ENCODE measurements around the gene GLDN. TPM values are rescaled to one million over a fixed set of nuclear protein-coding genes. Genes with fewer than 3 reads are reported as not detected.

Gene GLDN
- polyA plus RNA-seq, 1 of the 3 experiments (the other 2 are of a cell fraction): not detected

GRCh38 chr15:51369451-51369761 lies 28.0 kb downstream of the GLDN start:
- Histone ChIP-seq H3F3A (replicated peaks; ENCODE audit: insufficient read depth) (no peaks in the 10 kb centered on the region), H3K79me2 (ENCODE audit: insufficient read depth) (no peaks in the 10 kb centered on the region), H3K4me2 (no peak overlapping the region), H2AFZ (ENCODE audit: low read depth) (no peak overlapping the region), H3K4me1 (ENCODE audit: control insufficient read depth in 1 of 2, insufficient read depth in 2 of 2, low read depth in 1 of 2, low read length in 1 of 2) (peaks cover 0 to 16% of the 10 kb centered on the region in 2 experiments; a peak in 2 of 4 replicates), H3K9me2 (no peaks in the 10 kb centered on the region), H4K20me1 (ENCODE audit: insufficient read depth) (no peaks in the 10 kb centered on the region), H3K36me3 (replicated peaks in 1 of 2; ENCODE audit: control insufficient read depth in 1 of 2, insufficient read depth in 2 of 2, low read length in 1 of 2) (no peaks in the 10 kb centered on the region), H3K27me3 (ENCODE audit: insufficient read depth) (no peaks in the 10 kb centered on the region; the same call in 1 of the 2 replicates), H3K9me3 (no peaks in the 10 kb centered on the region), H3K9ac (no peak overlapping the region), H3K27ac (ENCODE audit: low read depth in 2 of 2, low read length in 1 of 2) (no peak overlapping the region), H3K4me3 (ENCODE audit: low read depth in 2 of 2, low read length in 1 of 2) (no peak overlapping the region)
- 35% methylated on average over 1 of the region's 1 CpG for WGBS (ENCODE audit: low lambda C conversion rate)
- TF ChIP-seq SMC3 (IDR thresholded peaks at IDR 0.05; ENCODE audit: low read depth, low read length) (no peak), YY1 (IDR thresholded peaks at IDR 0.05; ENCODE audit: low read depth) (no peak), NFIC (IDR thresholded peaks at IDR 0.05; ENCODE audit: borderline replicate concordance) (no peak), TCF12 (IDR thresholded peaks at IDR 0.05) (no peak), GABPA (IDR thresholded peaks at IDR 0.05; ENCODE audit: low read depth) (no peak), SIN3A (IDR thresholded peaks at IDR 0.05; ENCODE audit: borderline replicate concordance, low read depth, low read length) (no peak), EZH2phosphoT487 (IDR thresholded peaks at IDR 0.05; ENCODE audit: borderline replicate concordance, low read depth) (no peak), TEAD4 (IDR thresholded peaks at IDR 0.05; ENCODE audit: borderline replicate concordance, insufficient read depth) (no peak)
- TF ChIP-seq, protein P1, sequence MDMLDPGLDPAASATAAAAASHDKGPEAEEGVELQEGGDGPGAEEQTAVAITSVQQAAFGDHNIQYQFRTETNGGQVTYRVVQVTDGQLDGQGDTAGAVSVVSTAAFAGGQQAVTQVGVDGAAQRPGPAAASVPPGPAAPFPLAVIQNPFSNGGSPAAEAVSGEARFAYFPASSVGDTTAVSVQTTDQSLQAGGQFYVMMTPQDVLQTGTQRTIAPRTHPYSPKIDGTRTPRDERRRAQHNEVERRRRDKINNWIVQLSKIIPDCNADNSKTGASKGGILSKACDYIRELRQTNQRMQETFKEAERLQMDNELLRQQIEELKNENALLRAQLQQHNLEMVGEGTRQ (IDR thresholded peaks at IDR 0.05; ENCODE audit: borderline replicate concordance, low read depth, low read length): no peak
- TF ChIP-seq, protein P2, sequence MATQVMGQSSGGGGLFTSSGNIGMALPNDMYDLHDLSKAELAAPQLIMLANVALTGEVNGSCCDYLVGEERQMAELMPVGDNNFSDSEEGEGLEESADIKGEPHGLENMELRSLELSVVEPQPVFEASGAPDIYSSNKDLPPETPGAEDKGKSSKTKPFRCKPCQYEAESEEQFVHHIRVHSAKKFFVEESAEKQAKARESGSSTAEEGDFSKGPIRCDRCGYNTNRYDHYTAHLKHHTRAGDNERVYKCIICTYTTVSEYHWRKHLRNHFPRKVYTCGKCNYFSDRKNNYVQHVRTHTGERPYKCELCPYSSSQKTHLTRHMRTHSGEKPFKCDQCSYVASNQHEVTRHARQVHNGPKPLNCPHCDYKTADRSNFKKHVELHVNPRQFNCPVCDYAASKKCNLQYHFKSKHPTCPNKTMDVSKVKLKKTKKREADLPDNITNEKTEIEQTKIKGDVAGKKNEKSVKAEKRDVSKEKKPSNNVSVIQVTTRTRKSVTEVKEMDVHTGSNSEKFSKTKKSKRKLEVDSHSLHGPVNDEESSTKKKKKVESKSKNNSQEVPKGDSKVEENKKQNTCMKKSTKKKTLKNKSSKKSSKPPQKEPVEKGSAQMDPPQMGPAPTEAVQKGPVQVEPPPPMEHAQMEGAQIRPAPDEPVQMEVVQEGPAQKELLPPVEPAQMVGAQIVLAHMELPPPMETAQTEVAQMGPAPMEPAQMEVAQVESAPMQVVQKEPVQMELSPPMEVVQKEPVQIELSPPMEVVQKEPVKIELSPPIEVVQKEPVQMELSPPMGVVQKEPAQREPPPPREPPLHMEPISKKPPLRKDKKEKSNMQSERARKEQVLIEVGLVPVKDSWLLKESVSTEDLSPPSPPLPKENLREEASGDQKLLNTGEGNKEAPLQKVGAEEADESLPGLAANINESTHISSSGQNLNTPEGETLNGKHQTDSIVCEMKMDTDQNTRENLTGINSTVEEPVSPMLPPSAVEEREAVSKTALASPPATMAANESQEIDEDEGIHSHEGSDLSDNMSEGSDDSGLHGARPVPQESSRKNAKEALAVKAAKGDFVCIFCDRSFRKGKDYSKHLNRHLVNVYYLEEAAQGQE (IDR thresholded peaks at IDR 0.05; ENCODE audit: low read depth, low read length): no peak
- CTCF ChIA-PET: interaction anchor here (1.3 to 2.7 kb wide), 5 partner anchors 12 to 177 kb away, joined by 3 to 14 read pairs (median 6); no protein-coding TSS in a partner anchor
- DNase-seq: no peak
- POLR2A ChIA-PET: no interaction called here

DNA sequence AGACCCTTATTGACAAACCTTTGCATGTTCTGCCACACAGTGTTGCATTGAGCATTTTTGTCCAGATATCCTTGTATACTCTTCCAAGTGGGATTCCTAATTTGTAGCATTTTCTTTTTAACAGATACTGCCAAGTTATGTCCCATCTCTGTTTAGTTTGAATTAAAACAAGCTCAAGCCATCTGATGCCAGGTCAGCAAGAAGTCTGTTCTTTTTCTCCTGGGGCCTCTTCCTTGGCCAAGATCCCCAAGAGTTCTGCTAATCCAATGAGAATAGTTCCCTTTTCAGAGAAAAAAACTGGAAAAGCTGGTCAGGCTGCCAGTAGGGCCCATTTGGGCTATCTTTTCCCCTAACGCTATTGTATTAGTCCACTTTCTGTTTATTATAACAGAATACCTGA lies 29.8 kb downstream of the GLDN start:
- no peaks in the 10 kb centered on the region for H3K79me2 ChIP-seq (ENCODE audit: insufficient read depth)
- H3K27ac ChIP-seq (ENCODE audit: low read depth in 2 of 2, low read length in 1 of 2): no peak overlapping the region
- H3K4me1 ChIP-seq (ENCODE audit: control insufficient read depth in 1 of 2, insufficient read depth in 2 of 2, low read depth in 1 of 2, low read length in 1 of 2): peaks cover 0 to 18% of the 10 kb centered on the region in 2 experiments; a peak in 2 of 4 replicates
- ChIA-PET POLR2A (no interaction called here), CTCF (interaction anchor here (1.0 to 1.3 kb wide), 2 partner anchors 10 to 19 kb away, joined by 3 read pairs; no protein-coding TSS in a partner anchor)
- no peaks in the 10 kb centered on the region for H3F3A ChIP-seq (replicated peaks; ENCODE audit: insufficient read depth)
- H3K4me3 ChIP-seq (ENCODE audit: low read depth in 2 of 2, low read length in 1 of 2): no peak overlapping the region
- TF ChIP-seq POLR2AphosphoS5 (IDR thresholded peaks at IDR 0.05; ENCODE audit: low read depth, low read length): no peak
- TF ChIP-seq JUND (IDR thresholded peaks at IDR 0.05): no peak
- no peak for TF ChIP-seq FOXJ3 (CRISPR knock-in tag; IDR thresholded peaks at IDR 0.05)
- no peak overlapping the region for H3K4me2 ChIP-seq
- H3K9ac ChIP-seq: no peak overlapping the region
- WGBS (ENCODE audit: low lambda C conversion rate): 66% methylated on average over 1 of the region's 1 CpG
- no peaks in the 10 kb centered on the region for H3K9me3 ChIP-seq
- no peaks in the 10 kb centered on the region; the same call in 1 of the 2 replicates for H3K27me3 ChIP-seq (ENCODE audit: insufficient read depth)
- H3K9me2 ChIP-seq: no peaks in the 10 kb centered on the region
- DNase-seq: no peak
- no peaks in the 10 kb centered on the region for H3K36me3 ChIP-seq (replicated peaks in 1 of 2; ENCODE audit: control insufficient read depth in 1 of 2, insufficient read depth in 2 of 2, low read length in 1 of 2)
- no peaks in the 10 kb centered on the region for H4K20me1 ChIP-seq (ENCODE audit: insufficient read depth)
- no peak overlapping the region for H2AFZ ChIP-seq (ENCODE audit: low read depth)

All from SK-N-SH (cell line).